Gastrocnemius medialis (tissue), 4 donors: Measurements from ENCODE around the gene DNAAF1. TPM values are rescaled to one million over a fixed set of nuclear protein-coding genes. Genes with fewer than 3 reads are reported as not detected.

ENCODE experiments used
- ATAC-seq, 2 donors: fragments of 150-250 bp; one replicate each; pipeline ENCODE4 v1.9.1; 2016
- DNase-seq, 2 donors: peaks; one replicate each; pipeline ENCODE4 v3.0.0-alpha.2; 2019
- H3K27ac ChIP-seq, 4 donors: fragments of 200-600 bp; sonication (generic); 1 replicate in 1 of 4; 2 replicates in 3 of 4; pipeline ENCODE4 v1.5.1; 2016 to 2018; ENCODE audit warnings: mild to moderate bottlenecking in 2 of 4, moderate library complexity in 1 of 4
- H3K27me3 ChIP-seq, 3 donors: fragments of 200-600 bp; sonication (generic) in 2 of 3; 1 replicate in 1 of 3; 2 replicates in 2 of 3; pipeline versions ENCODE4 v1.5.1 to v1.6.0; 2016 to 2019; ENCODE audit warnings: mild to moderate bottlenecking in 1 of 3, moderate library complexity in 1 of 3
- H3K36me3 ChIP-seq, 2 donors: fragments of 200-600 bp; sonication (generic) in 1 of 2; one replicate each; pipeline ENCODE4 v1.5.1; 2017 to 2018
- H3K4me1 ChIP-seq, 2 donors: fragments of 200-600 bp; sonication (generic) in 1 of 2; one replicate each; pipeline ENCODE4 v1.5.1; 2016 to 2017; ENCODE audit warnings: mild to moderate bottlenecking in 2 of 2
- H3K4me3 ChIP-seq, 4 donors: fragments of 200-600 bp; sonication (generic) in 3 of 4; 1 replicate in 1 of 4; 2 replicates in 3 of 4; pipeline ENCODE4 v1.5.1; 2016 to 2019; ENCODE audit warnings: mild to moderate bottlenecking in 2 of 4
- H3K9me3 ChIP-seq, 3 donors: fragments of 200-600 bp; sonication (generic) in 2 of 3; 1 replicate in 1 of 3; 2 replicates in 2 of 3; pipeline ENCODE4 v1.5.1; 2016 to 2019
- POLR2A ChIP-seq, 2 donors: fragments of 450-650 bp; IDR thresholded peaks; one replicate each; pipeline ENCODE4 v1.6.1; 2017; ENCODE audit warnings: antibody characterized with exemption in 2 of 2, mild to moderate bottlenecking in 2 of 2, moderate library complexity in 2 of 2
- in situ Hi-C, 4 donors: fragments of 200-750 bp; cut with MboI; loops; one replicate each; pipeline versions ENCODE4 v1.15.0 to v1.8.0; 2017; ENCODE audit warnings: low sequenced_read_pairs in 4 of 4
- intact Hi-C: fragments of 100-400 bp; cut with DNase I; formaldehyde crosslinking; loops from one replicate; pipeline ENCODE4 v1.15.1; 2023; ENCODE audit warnings: low total_unique reads
- total RNA-seq, 4 donors: library from RNA; depleted of rRNA; stranded (reverse); fragments of >200 nt; gene quantifications; one replicate each; pipeline versions ENCODE4 v1.1.0 to v1.2.3, GENCODE V29; 2016
- TF ChIP-seq, protein P1 (sequence below), 5 experiments: fragments of 450-650 bp in 3 of 5; fragments of 200-600 bp in 2 of 5; sonication (generic) in 2 of 5; IDR thresholded peaks in 4 of 5; conservative IDR thresholded peaks in 1 of 5; 1 replicate in 4 of 5; 2 replicates in 1 of 5; pipeline ENCODE4 v1.5.1; 2016 to 2019; ENCODE audit warnings: antibody characterized with exemption in 5 of 5, mild to moderate bottlenecking in 3 of 5, moderate library complexity in 3 of 5

Gene DNAAF1
- total RNA-seq, 4 donors from 2014 or later = not detected

DNA sequence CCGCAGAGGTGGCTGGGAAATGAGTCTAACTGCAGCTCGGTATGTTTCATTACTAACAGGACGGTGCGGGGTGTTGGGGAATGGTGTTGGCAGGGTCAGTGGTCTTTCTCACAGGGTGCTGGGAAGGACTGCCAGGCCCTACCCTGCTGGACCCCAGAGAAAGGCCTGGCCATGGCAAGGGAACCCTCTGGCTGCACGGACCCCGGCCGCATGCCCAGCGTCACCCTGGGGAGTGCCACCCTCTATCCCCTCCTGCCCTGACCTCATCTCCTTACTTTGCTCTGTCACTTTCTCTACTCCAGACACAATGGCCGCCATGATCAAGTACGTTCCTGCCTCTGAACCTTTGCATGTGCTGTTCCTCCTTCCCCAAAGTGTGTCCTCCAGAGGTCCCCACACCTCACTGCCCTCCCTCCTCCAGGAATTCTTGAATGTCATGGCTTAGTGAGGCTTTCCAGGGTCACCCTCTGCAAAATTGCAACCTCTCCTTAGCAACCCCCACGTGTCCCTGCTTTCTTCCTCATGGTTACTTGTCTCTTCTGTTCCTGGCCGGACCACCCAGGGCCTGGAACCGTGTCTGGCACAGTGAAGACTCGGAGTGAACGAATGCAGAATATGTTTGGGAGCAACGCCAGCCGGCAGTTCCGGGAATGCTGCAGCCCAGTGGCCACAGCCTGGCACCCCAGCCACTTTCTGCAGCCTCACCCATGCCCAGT, 61.0 kb downstream of the DNAAF1 start:
- ATAC-seq (no peak), DNase-seq (no peak)
- no peaks in the 10 kb centered on the region for H3K36me3 ChIP-seq
- H3K4me3 ChIP-seq = no peak overlapping the region
- no peak overlapping the region for H3K27ac ChIP-seq
- in situ Hi-C loops (no loop called here), intact Hi-C loops (no loop called here)
- H3K4me1 ChIP-seq = no peaks in the 10 kb centered on the region
- H3K9me3 ChIP-seq = no peaks in the 10 kb centered on the region
- TF ChIP-seq POLR2A (IDR thresholded peaks at IDR 0.05) = no peak
- TF ChIP-seq, protein P1, sequence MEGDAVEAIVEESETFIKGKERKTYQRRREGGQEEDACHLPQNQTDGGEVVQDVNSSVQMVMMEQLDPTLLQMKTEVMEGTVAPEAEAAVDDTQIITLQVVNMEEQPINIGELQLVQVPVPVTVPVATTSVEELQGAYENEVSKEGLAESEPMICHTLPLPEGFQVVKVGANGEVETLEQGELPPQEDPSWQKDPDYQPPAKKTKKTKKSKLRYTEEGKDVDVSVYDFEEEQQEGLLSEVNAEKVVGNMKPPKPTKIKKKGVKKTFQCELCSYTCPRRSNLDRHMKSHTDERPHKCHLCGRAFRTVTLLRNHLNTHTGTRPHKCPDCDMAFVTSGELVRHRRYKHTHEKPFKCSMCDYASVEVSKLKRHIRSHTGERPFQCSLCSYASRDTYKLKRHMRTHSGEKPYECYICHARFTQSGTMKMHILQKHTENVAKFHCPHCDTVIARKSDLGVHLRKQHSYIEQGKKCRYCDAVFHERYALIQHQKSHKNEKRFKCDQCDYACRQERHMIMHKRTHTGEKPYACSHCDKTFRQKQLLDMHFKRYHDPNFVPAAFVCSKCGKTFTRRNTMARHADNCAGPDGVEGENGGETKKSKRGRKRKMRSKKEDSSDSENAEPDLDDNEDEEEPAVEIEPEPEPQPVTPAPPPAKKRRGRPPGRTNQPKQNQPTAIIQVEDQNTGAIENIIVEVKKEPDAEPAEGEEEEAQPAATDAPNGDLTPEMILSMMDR (IDR thresholded peaks at IDR 0.05 in 4 of 5, conservative IDR thresholded peaks at IDR 0.05 in 1 of 5) = no peak
- no peaks in the 10 kb centered on the region for H3K27me3 ChIP-seq

DNA sequence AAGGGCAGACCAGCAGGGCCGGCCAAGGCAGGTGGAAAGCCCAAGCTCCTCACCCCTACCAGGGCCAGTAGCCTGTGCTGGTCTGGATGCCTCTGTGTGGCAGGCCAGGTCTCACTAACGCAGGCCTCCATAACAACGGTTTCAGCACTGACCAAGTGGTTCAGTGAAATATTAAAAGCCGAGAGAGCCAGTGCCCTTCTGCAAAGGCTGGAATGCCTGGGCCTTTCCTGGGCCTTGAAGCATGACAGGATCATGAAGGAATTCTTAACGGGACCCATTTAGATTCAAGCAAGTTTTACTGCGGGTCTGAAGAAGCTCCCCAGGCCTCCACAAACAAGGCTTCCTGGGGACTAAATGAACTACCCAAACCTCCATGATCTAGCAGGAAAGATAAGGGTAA, 62.1 kb downstream of the DNAAF1 start:
- in situ Hi-C loops = no loop called here
- intact Hi-C loops = no loop called here
- Histone ChIP-seq H3K27me3 (no peaks in the 10 kb centered on the region), H3K36me3 (no peaks in the 10 kb centered on the region), H3K9me3 (no peaks in the 10 kb centered on the region), H3K4me1 (no peaks in the 10 kb centered on the region), H3K4me3 (no peak overlapping the region), H3K27ac (no peak overlapping the region)
- TF ChIP-seq POLR2A (IDR thresholded peaks at IDR 0.05) = no peak
- TF ChIP-seq, protein P1 (IDR thresholded peaks at IDR 0.05 in 4 of 5, conservative IDR thresholded peaks at IDR 0.05 in 1 of 5) = no peak
- ATAC-seq (no peak), DNase-seq (no peak)

DNA sequence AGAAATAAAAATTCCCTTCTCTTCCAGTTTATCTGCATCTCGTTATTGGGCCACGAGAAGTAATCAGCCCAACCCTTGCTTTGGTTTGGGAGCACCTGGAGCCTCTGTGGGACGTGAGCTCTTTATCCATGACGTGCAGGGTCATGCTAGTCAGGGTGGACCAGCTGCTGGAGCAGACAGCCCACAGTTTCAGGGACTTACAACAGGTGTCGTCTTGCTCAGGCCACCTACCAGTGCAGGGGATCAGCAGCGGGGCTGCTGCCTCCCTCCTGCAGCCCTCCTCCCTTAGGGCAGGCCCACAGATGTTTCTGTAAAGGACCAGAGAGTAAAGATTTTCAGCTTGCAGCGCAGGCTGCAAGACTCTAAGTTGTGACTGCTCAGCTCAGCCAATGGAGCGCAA, 62.8 kb downstream of the DNAAF1 start:
- Histone ChIP-seq H3K27ac (no peak overlapping the region), H3K4me1 (no peaks in the 10 kb centered on the region), H3K4me3 (no peak overlapping the region), H3K9me3 (no peaks in the 10 kb centered on the region), H3K27me3 (no peaks in the 10 kb centered on the region), H3K36me3 (no peaks in the 10 kb centered on the region)
- in situ Hi-C loops = no loop called here
- DNase-seq (no peak), ATAC-seq (no peak)
- no peak for TF ChIP-seq POLR2A (IDR thresholded peaks at IDR 0.05)
- TF ChIP-seq, protein P1 (IDR thresholded peaks at IDR 0.05 in 4 of 5, conservative IDR thresholded peaks at IDR 0.05 in 1 of 5) = no peak
- intact Hi-C loops = no loop called here

DNA sequence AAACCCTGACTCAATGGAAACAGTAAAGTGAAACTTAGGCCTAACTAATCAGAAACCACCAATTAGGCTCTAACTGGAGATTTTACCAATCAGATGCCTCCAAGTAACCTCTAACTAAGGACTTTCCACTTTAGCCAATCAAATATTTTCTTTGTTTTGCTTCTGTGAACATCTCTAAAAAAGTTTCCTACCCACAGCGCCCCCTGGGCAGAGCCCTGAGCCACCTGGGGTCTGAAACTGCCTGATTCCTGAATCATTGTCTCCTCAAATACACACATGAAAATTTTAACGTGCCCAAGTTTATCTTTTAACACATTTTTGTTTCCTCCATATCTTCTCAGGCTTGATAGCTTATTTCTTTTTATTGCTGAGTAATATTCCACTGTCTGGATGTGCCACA, 64.9 kb downstream of the DNAAF1 start:
- Histone ChIP-seq H3K36me3 (no peaks in the 10 kb centered on the region), H3K9me3 (no peaks in the 10 kb centered on the region), H3K27me3 (no peaks in the 10 kb centered on the region), H3K4me3 (no peak overlapping the region), H3K27ac (no peak overlapping the region), H3K4me1 (peaks cover 9 to 12% of the 10 kb centered on the region in 2 donors)
- no peak for TF ChIP-seq POLR2A (IDR thresholded peaks at IDR 0.05)
- TF ChIP-seq, protein P1 (IDR thresholded peaks at IDR 0.05 in 4 of 5, conservative IDR thresholded peaks at IDR 0.05 in 1 of 5) = no peak
- intact Hi-C loops = no loop called here
- in situ Hi-C loops = no loop called here
- DNase-seq (no peak), ATAC-seq (no peak)

DNA sequence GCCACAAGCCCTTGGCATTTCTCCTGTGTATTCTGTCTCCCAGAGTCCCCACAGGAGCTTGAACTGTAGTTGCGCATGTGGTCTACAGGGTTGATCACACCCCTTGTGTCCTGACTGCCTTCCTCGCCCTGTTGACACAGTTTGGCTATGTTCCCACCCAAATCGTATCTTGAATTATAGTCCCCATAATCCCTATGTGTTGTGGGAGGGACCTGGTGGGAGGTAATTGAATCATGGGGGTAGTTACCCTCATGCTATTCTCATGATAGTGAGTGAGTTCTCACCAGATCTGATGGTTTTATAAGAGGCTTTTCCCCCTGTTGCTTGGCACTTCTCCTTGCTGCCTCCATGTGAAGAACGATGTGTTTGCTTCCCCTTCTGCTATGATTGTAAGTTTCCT, 67.0 kb downstream of the DNAAF1 start:
- TF ChIP-seq, protein P1 (IDR thresholded peaks at IDR 0.05 in 4 of 5, conservative IDR thresholded peaks at IDR 0.05 in 1 of 5) = no peak
- no peak for TF ChIP-seq POLR2A (IDR thresholded peaks at IDR 0.05)
- H3K9me3 ChIP-seq = no peaks in the 10 kb centered on the region
- intact Hi-C loops = no loop called here
- H3K36me3 ChIP-seq = no peaks in the 10 kb centered on the region
- H3K4me1 ChIP-seq = peaks cover 9 to 18% of the 10 kb centered on the region in 2 donors
- peak overlapping the region in 1 of 4 donors; percentile 89 for H3K27ac ChIP-seq
- in situ Hi-C loops = no loop called here
- ATAC-seq (no peak), DNase-seq (no peak)
- H3K4me3 ChIP-seq = no peak overlapping the region
- H3K27me3 ChIP-seq = no peaks in the 10 kb centered on the region
